Measurements from ENCODE around the gene DSG3. TPM values are rescaled to one million over a fixed set of nuclear protein-coding genes. Genes with fewer than 3 reads are reported as not detected.
A peak's percentile ranks its signal among the peaks of the same experiment; 100 is the strongest.
"Not testable (repeated sequence)": the region's sequence is repeated elsewhere in the genome, so short reads cannot be mapped to it uniquely, and the experiment has no call there.

The DSG3 gene
- polyA plus RNA-seq, 6 donors from 2014 or later = not detected

- no peak for DNase-seq
- Mint-ChIP-seq H3K4me1 (no peaks in the 10 kb centered on the region), H3K36me3 (no peaks in the 10 kb centered on the region), H3K27ac (no peak overlapping the region), H3K4me3 (no peak overlapping the region), H3K27me3 (peaks cover 22 to 33% (median 29%) of the 10 kb centered on the region in 3 donors), H3K9me3 (peaks cover 0 to 7% (median 0%) of the 10 kb centered on the region in 7 donors)
- no peak for ATAC-seq (ENCODE audit: low read depth in 2 of 2)
Measured at GRCh38 chr18:31487246-31488015, 39.9 kb downstream of the DSG3 start.

GRCh38 chr18:31489311-31489710, 41.8 kb downstream of the DSG3 start:
- Mint-ChIP-seq H3K27ac (no peak overlapping the region), H3K4me1 (no peaks in the 10 kb centered on the region), H3K27me3 (peaks cover 27 to 36% (median 29%) of the 10 kb centered on the region in 3 donors), H3K36me3 (no peaks in the 10 kb centered on the region), H3K9me3 (peaks cover 0 to 7% (median 0%) of the 10 kb centered on the region in 7 donors), H3K4me3 (no peak overlapping the region)
- ATAC-seq (ENCODE audit: low read depth in 2 of 2) = no peak
- DNase-seq = no peak

- H3K4me3 Mint-ChIP-seq = no peak overlapping the region
- H3K27me3 Mint-ChIP-seq = peaks cover 31 to 37% (median 34%) of the 10 kb centered on the region in 3 donors
Measured at GRCh38 chr18:31490387-31490786, 42.8 kb downstream of the DSG3 start.

GRCh38 chr18:31490833-31491232, 43.3 kb downstream of the DSG3 start:
- H3K4me3 Mint-ChIP-seq = no peak overlapping the region
- H3K9me3 Mint-ChIP-seq = peaks cover 0 to 7% (median 0%) of the 10 kb centered on the region in 7 donors
- peaks cover 35 to 42% (median 39%) of the 10 kb centered on the region in 3 donors for H3K27me3 Mint-ChIP-seq
- no peak for DNase-seq
- no peaks in the 10 kb centered on the region for H3K36me3 Mint-ChIP-seq
- H3K4me1 Mint-ChIP-seq = no peaks in the 10 kb centered on the region
- ATAC-seq (ENCODE audit: low read depth in 2 of 2) = no peak
- peak overlapping the region in 1 of 6 donors; percentile 7 for H3K27ac Mint-ChIP-seq

More at GRCh38 chr18:31490387-31490786, 42.8 kb downstream of the DSG3 start:
- Mint-ChIP-seq H3K9me3 (peaks cover 0 to 7% (median 0%) of the 10 kb centered on the region in 7 donors), H3K4me1 (no peaks in the 10 kb centered on the region), H3K27ac (no peak overlapping the region), H3K36me3 (no peaks in the 10 kb centered on the region)
- ATAC-seq (ENCODE audit: low read depth in 2 of 2) = no peak
- DNase-seq = no peak

- peaks cover 37 to 46% (median 44%) of the 10 kb centered on the region in 3 donors for H3K27me3 Mint-ChIP-seq
- H3K4me1 Mint-ChIP-seq = no peaks in the 10 kb centered on the region
- DNase-seq = no peak
- no peak overlapping the region for H3K27ac Mint-ChIP-seq
- no peaks in the 10 kb centered on the region for H3K36me3 Mint-ChIP-seq
- peaks cover 0 to 7% (median 0%) of the 10 kb centered on the region in 7 donors for H3K9me3 Mint-ChIP-seq
- ATAC-seq (ENCODE audit: low read depth in 2 of 2) = no peak
- H3K4me3 Mint-ChIP-seq = no peak overlapping the region
Measured at GRCh38 chr18:31491586-31491985, 44.0 kb downstream of the DSG3 start.

GRCh38 chr18:31492671-31493070, 45.1 kb downstream of the DSG3 start:
- DNase-seq = no peak
- Mint-ChIP-seq H3K4me1 (no peaks in the 10 kb centered on the region), H3K9me3 (peaks cover 0 to 7% (median 0%) of the 10 kb centered on the region in 7 donors), H3K27me3 (peaks cover 39 to 50% (median 50%) of the 10 kb centered on the region in 3 donors), H3K36me3 (no peaks in the 10 kb centered on the region), H3K4me3 (no peak overlapping the region), H3K27ac (no peak overlapping the region)
- ATAC-seq (ENCODE audit: low read depth in 2 of 2) = no peak

GRCh38 chr18:31493171-31493570, 45.6 kb downstream of the DSG3 start:
- Mint-ChIP-seq H3K4me3 (no peak overlapping the region), H3K4me1 (no peaks in the 10 kb centered on the region), H3K27me3 (peaks cover 39 to 49% (median 47%) of the 10 kb centered on the region in 3 donors), H3K9me3 (peaks cover 0 to 7% (median 0%) of the 10 kb centered on the region in 7 donors), H3K36me3 (no peaks in the 10 kb centered on the region), H3K27ac (no peak overlapping the region)
- ATAC-seq (ENCODE audit: low read depth in 2 of 2) (no peak), DNase-seq (no peak)

- no peak for DNase-seq
- no peak overlapping the region for H3K27ac Mint-ChIP-seq
- peaks cover 44 to 53% (median 47%) of the 10 kb centered on the region in 3 donors for H3K27me3 Mint-ChIP-seq
- H3K9me3 Mint-ChIP-seq = peaks cover 0 to 7% (median 0%) of the 10 kb centered on the region in 7 donors
- no peak overlapping the region for H3K4me3 Mint-ChIP-seq
- H3K4me1 Mint-ChIP-seq = peaks cover 0 to 6% (median 2%) of the 10 kb centered on the region in 3 donors
- no peaks in the 10 kb centered on the region for H3K36me3 Mint-ChIP-seq
- no peak for ATAC-seq (ENCODE audit: low read depth in 2 of 2)
Measured at GRCh38 chr18:31493941-31494340, 46.4 kb downstream of the DSG3 start.

GRCh38 chr18:31494705-31495244, 47.2 kb downstream of the DSG3 start:
- H3K27me3 Mint-ChIP-seq = peaks cover 39 to 54% (median 50%) of the 10 kb centered on the region in 3 donors
- H3K4me3 Mint-ChIP-seq = not testable (repeated sequence)

GRCh38 chr18:31497404-31497835, 49.9 kb downstream of the DSG3 start:
- peak in 1 of 2 donors; percentile 7 for ATAC-seq (ENCODE audit: low read depth in 2 of 2)
- Mint-ChIP-seq H3K36me3 (no peaks in the 10 kb centered on the region), H3K4me1 (peaks cover 0 to 12% (median 4%) of the 10 kb centered on the region in 3 donors), H3K27ac (no peak overlapping the region), H3K9me3 (peaks cover 0 to 1% (median 0%) of the 10 kb centered on the region in 7 donors), H3K27me3 (peaks cover 32 to 50% (median 49%) of the 10 kb centered on the region in 3 donors), H3K4me3 (peak overlapping the region; percentile 11 to 69 (median 55))
- DNase-seq = no peak

More at GRCh38 chr18:31494705-31495244, 47.2 kb downstream of the DSG3 start:
- not testable (repeated sequence) for H3K9me3 Mint-ChIP-seq; H3K4me1 Mint-ChIP-seq; H3K27ac Mint-ChIP-seq; DNase-seq; ATAC-seq (ENCODE audit: low read depth in 2 of 2); H3K36me3 Mint-ChIP-seq

- ATAC-seq (ENCODE audit: low read depth in 2 of 2) = peak; percentile 69 to 72
- DNase-seq = no peak
Measured at GRCh38 chr18:31497836-31498573, 50.5 kb downstream of the DSG3 start, which contains the start of gene DSG2. Gene DSG2 (plus strand): TSS chr18:31498177. CDS start chr18:31498252, 75 bp downstream.

GRCh38 chr18:31498574-31499524, 51.3 kb downstream of the DSG3 start:
- no peak for DNase-seq
- H3K4me1 Mint-ChIP-seq = peaks cover 0 to 12% (median 4%) of the 10 kb centered on the region in 3 donors
- no peaks in the 10 kb centered on the region for H3K36me3 Mint-ChIP-seq
- H3K9me3 Mint-ChIP-seq = peaks cover 0 to 1% (median 0%) of the 10 kb centered on the region in 7 donors
- H3K27me3 Mint-ChIP-seq = peaks cover 29 to 47% (median 43%) of the 10 kb centered on the region in 3 donors
- H3K27ac Mint-ChIP-seq = peak overlapping the region in 1 of 6 donors; percentile 6
- peak in 1 of 2 donors; percentile 15 for ATAC-seq (ENCODE audit: low read depth in 2 of 2)
- H3K4me3 Mint-ChIP-seq = peak overlapping the region; percentile 41 to 88 (median 80)

More at GRCh38 chr18:31497836-31498573, 50.5 kb downstream of the DSG3 start, which contains the start of gene DSG2:
- peaks cover 0 to 1% (median 0%) of the 10 kb centered on the region in 7 donors for H3K9me3 Mint-ChIP-seq
- H3K4me1 Mint-ChIP-seq = peaks cover 0 to 12% (median 4%) of the 10 kb centered on the region in 3 donors
- H3K36me3 Mint-ChIP-seq = no peaks in the 10 kb centered on the region
- H3K4me3 Mint-ChIP-seq = peak within 1 kb of the TSS; percentile 41 to 88 (median 80)
- H3K27ac Mint-ChIP-seq = peak within 1 kb of the TSS in 1 of 6 donors; percentile 6
- peaks cover 29 to 48% (median 47%) of the 10 kb centered on the region in 3 donors for H3K27me3 Mint-ChIP-seq

All from naive B cell (primary cell).